HG03045 (cell line): Measurements from ENCODE around the gene ABCC4.
"Not testable (repeated sequence)": the region's sequence is repeated elsewhere in the genome, so short reads cannot be mapped to it uniquely, and the experiment has no call there.

Source experiments
- ATAC-seq: cut with Tn5 transposase; IDR thresholded peaks from one replicate; pipeline ENCODE4 v1.9.1; 2021; ENCODE audit warnings: mild to moderate bottlenecking, moderate library complexity; ENCODE audit not compliant: unreplicated experiment

ABCC4 gene

GRCh38 chr13:95298169-95298965 is 2.9 kb downstream of the ABCC4 start:
- ATAC-seq: no peak

GRCh38 chr13:95296326-95296925 is 4.8 kb downstream of the ABCC4 start:
- no peak for ATAC-seq

GRCh38 chr13:95295026-95295425 is 6.2 kb downstream of the ABCC4 start:
- no peak for ATAC-seq

- ATAC-seq: no peak
Observed at GRCh38 chr13:95292622-95293021, 8.6 kb downstream of the ABCC4 start.

GRCh38 chr13:95289901-95290300 is 11.3 kb downstream of the ABCC4 start:
- ATAC-seq: not testable (repeated sequence)

- ATAC-seq: no peak
Observed at GRCh38 chr13:95289020-95289444, 12.2 kb downstream of the ABCC4 start.

- no peak for ATAC-seq
Observed at GRCh38 chr13:95284436-95284835, 16.8 kb downstream of the ABCC4 start.

GRCh38 chr13:95279016-95279415 is 22.2 kb downstream of the ABCC4 start:
- ATAC-seq: no peak

- no peak for ATAC-seq
Observed at GRCh38 chr13:95276037-95276505, 25.2 kb downstream of the ABCC4 start.

GRCh38 chr13:95275322-95276036 is 25.8 kb downstream of the ABCC4 start:
- no peak for ATAC-seq

- ATAC-seq: not testable (repeated sequence)
Observed at GRCh38 chr13:95273592-95274132, 27.6 kb downstream of the ABCC4 start.

GRCh38 chr13:95272076-95272475 is 29.2 kb downstream of the ABCC4 start:
- ATAC-seq: not testable (repeated sequence)

GRCh38 chr13:95269756-95270155 is 31.5 kb downstream of the ABCC4 start:
- no peak for ATAC-seq

- ATAC-seq: not testable (repeated sequence)
Observed at GRCh38 chr13:95268343-95269065, 32.7 kb downstream of the ABCC4 start.

GRCh38 chr13:95267662-95268342 is 33.4 kb downstream of the ABCC4 start:
- ATAC-seq: no peak

GRCh38 chr13:95264225-95264624 is 37.0 kb downstream of the ABCC4 start:
- no peak for ATAC-seq

- no peak for ATAC-seq
Observed at GRCh38 chr13:95262837-95263384, 38.3 kb downstream of the ABCC4 start.

- no peak for ATAC-seq
Observed at GRCh38 chr13:95261956-95262355, 39.3 kb downstream of the ABCC4 start.

GRCh38 chr13:95260031-95260525 is 41.2 kb downstream of the ABCC4 start:
- ATAC-seq: peak; percentile 67
